GM13977 (cell line): ENCODE data around the gene F2RL2.

ENCODE experiments used
- DNase-seq: peaks from one replicate; pipeline ENCODE4 v3.0.0; 2012; ENCODE audit warnings: low spot score
- CTCF ChIP-seq: IDR thresholded peaks from 2 replicates; pipeline ENCODE4 v1.5.1; 2012; ENCODE audit warnings: mild to moderate bottlenecking, control low read depth; ENCODE audit not compliant: insufficient read depth; ENCODE audit errors: extremely low read depth, missing control alignments
- in situ Hi-C: fragments of 300-500 bp; cut with MboI; formaldehyde crosslinking; loops from one replicate; pipeline ENCODE4 v1.12.0; 2022; ENCODE audit warnings: low sequenced_read_pairs, low pct_unique_long_range_greater_than_20kb, mixed read lengths, inconsistent platforms; ENCODE audit not compliant: unreplicated experiment

Gene F2RL2

GRCh38 chr5:76634661-76635060 lies 11.5 kb upstream of the F2RL2 start:
- no peak for DNase-seq
- no peak for TF ChIP-seq CTCF
- in situ Hi-C loops = no loop called here

GRCh38 chr5:76626738-76627137 lies 3.5 kb upstream of the F2RL2 start:
- DNase-seq = no peak
- TF ChIP-seq CTCF = no peak
- in situ Hi-C loops = no loop called here

- TF ChIP-seq CTCF = no peak
- in situ Hi-C loops = no loop called here
- no peak for DNase-seq
Observed at GRCh38 chr5:76625087-76625815, 2.0 kb upstream of the F2RL2 start.

GRCh38 chr5:76622076-76622475 lies 1.1 kb downstream of the F2RL2 start:
- no peak for DNase-seq
- in situ Hi-C loops = no loop called here
- no peak for TF ChIP-seq CTCF

GRCh38 chr5:76620166-76620565 lies 3.0 kb downstream of the F2RL2 start:
- in situ Hi-C loops = no loop called here
- no peak for TF ChIP-seq CTCF
- no peak for DNase-seq

GRCh38 chr5:76617675-76618074 lies 5.5 kb downstream of the F2RL2 start:
- in situ Hi-C loops = no loop called here
- TF ChIP-seq CTCF = no peak
- no peak for DNase-seq
